Pancreas (tissue), 10 donors: ENCODE measurements around the gene CAMK1D. TPM values are rescaled to one million over a fixed set of nuclear protein-coding genes. Genes with fewer than 3 reads are reported as not detected.

ENCODE experiments used
- ATAC-seq, 4 donors: fragments of 200-7000 bp; cut with Tn5 transposase; one replicate each; pipeline versions ENCODE4 v1.8.0 to v1.9.1; 2020; ENCODE audit warnings: mild to moderate bottlenecking in 4 of 4, moderate library complexity in 4 of 4
- DNase-seq, 6 donors: peaks; one replicate each; pipeline ENCODE4 v3.0.0-alpha.2; 2020
- FAIRE-seq: peaks from 2 replicates; lab custom pipeline; 2012; peaks lifted over from hg19 to GRCh38; lab: Jason Lieb, UNC
- H3K27ac ChIP-seq, 4 donors: fragments of 200-600 bp; sonication (generic); 1 replicate in 3 of 4; 2 replicates in 1 of 4; pipeline versions ENCODE4 v1.5.0 to v1.8.0; 2020
- H3K27me3 ChIP-seq, 4 donors: fragments of 200-600 bp; one replicate each; pipeline ENCODE4 v1.8.0; 2021
- H3K36me3 ChIP-seq, 3 donors: fragments of 200-600 bp; sonication (generic) in 1 of 3; one replicate each; pipeline versions ENCODE4 v1.5.0 to v1.8.0; 2020 to 2021
- H3K4me1 ChIP-seq, 3 donors: fragments of 200-600 bp; one replicate each; pipeline ENCODE4 v1.8.0; 2021
- H3K4me3 ChIP-seq, 4 donors: fragments of 200-600 bp; sonication (generic) in 2 of 4; one replicate each; pipeline versions ENCODE4 v1.5.0 to v1.8.0; 2020 to 2021
- H3K9me3 ChIP-seq, 4 donors: fragments of 200-600 bp; one replicate each; pipeline ENCODE4 v1.8.0; 2021
- CTCF ChIP-seq, 4 donors: fragments of 200-600 bp; sonication (generic) in 3 of 4; IDR thresholded peaks; one replicate each; pipeline versions ENCODE4 v1.5.0 to v1.8.0; 2021; ENCODE audit warnings: antibody characterized with exemption in 4 of 4
- WGBS, 2 donors: extraction: QIAGEN DNeasy Blood & Tissue Kit; methylation state at CpG; one replicate each; pipeline ENCODE4 v1.1.7; 2013; 5-methylcytosine and 5-hydroxymethylcytosine counted together
- intact Hi-C, 3 donors: fragments of 100-400 bp; cut with DNase I; formaldehyde crosslinking; loops; one replicate each; pipeline versions ENCODE4 v1.11.1 to v1.14.2; 2022
- polyA plus RNA-seq, 2 donors: library from polyadenylated mRNA; stranded (reverse); fragments of 200-250 nt; gene quantifications; one replicate each; pipeline ENCODE4 v1.2.3, GENCODE V29; 2013
- total RNA-seq, 6 donors: library from RNA; stranded (reverse); fragmentation: NEBNext Ultra II Directional in 4 of 6; extraction: Animal tissue kit (Norgen Biotek cat#: 25700) in 4 of 6; gene quantifications; one replicate each; pipeline versions ENCODE4 v1.2.1 to v1.2.4, GENCODE V29; 2021 to 2023
- donor health status: healthy with polysubstance abuse.
- donor health status: DM: no; HTN: no; CAD: no; lungs with moderate emphysema.
- donor health status: DM: no; HTN: no; CAD: no.
- donor health status: control.
- donor health status: control.
- donor health status: Bipolar disorder and iron deficiency.
- donor health status: DM: yes; HTN: yes; CAD: no.
- donor health status: DM: no; HTN: no; CAD: no.
- donor health status: DM: no; HTN: no; CAD: no.
- donor health status: DM: yes; HTN: yes; CAD: no.

CAMK1D gene
- total and polyA plus RNA-seq, 8 donors: 2.9 to 30.1 (median 22.7) TPM

GRCh38 chr10:12829831-12830390 is 480.6 kb downstream of the CAMK1D start:
- DNase-seq: no peak
- Histone ChIP-seq H3K4me3 (no peak overlapping the region), H3K27me3 (no peaks in the 10 kb centered on the region), H3K27ac (no peak overlapping the region), H3K36me3 (peaks cover 0 to 4% (median 0%) of the 10 kb centered on the region in 3 donors), H3K9me3 (no peaks in the 10 kb centered on the region), H3K4me1 (no peaks in the 10 kb centered on the region)
- no peak for FAIRE-seq
- no peak for TF ChIP-seq CTCF (IDR thresholded peaks at IDR 0.05)
- intact Hi-C loops: no loop called here
- WGBS, 2 donors: 91% methylated on average over 6 of the region's 6 CpGs
- ATAC-seq: no peak

- intact Hi-C loops: no loop called here
Observed at GRCh38 chr10:12832096-12832495, 482.7 kb downstream of the CAMK1D start.

GRCh38 chr10:12833451-12833850 is 484.1 kb downstream of the CAMK1D start:
- no peak for TF ChIP-seq CTCF (IDR thresholded peaks at IDR 0.05)
- Histone ChIP-seq H3K36me3 (no peaks in the 10 kb centered on the region), H3K9me3 (no peaks in the 10 kb centered on the region), H3K27ac (no peak overlapping the region), H3K4me1 (no peaks in the 10 kb centered on the region), H3K4me3 (no peak overlapping the region), H3K27me3 (no peaks in the 10 kb centered on the region)
- WGBS, 2 donors: 93 to 95% methylated on average over 11 of the region's 11 CpGs
- intact Hi-C loops: no loop called here
- ATAC-seq: no peak
- no peak for DNase-seq
- FAIRE-seq: no peak

More at GRCh38 chr10:12832096-12832495, 482.7 kb downstream of the CAMK1D start:
- WGBS, 2 donors: 66 to 68% methylated on average over 10 of the region's 10 CpGs
- Histone ChIP-seq H3K36me3 (no peaks in the 10 kb centered on the region), H3K9me3 (no peaks in the 10 kb centered on the region), H3K4me3 (no peak overlapping the region), H3K27ac (no peak overlapping the region), H3K27me3 (no peaks in the 10 kb centered on the region), H3K4me1 (no peaks in the 10 kb centered on the region)
- FAIRE-seq (no peak), DNase-seq (peak in 3 of 6 donors; percentile 37 to 52 (median 45)), ATAC-seq (peak; percentile 22 to 96 (median 76))
- TF ChIP-seq CTCF (IDR thresholded peaks at IDR 0.05): no peak

GRCh38 chr10:12834116-12834665 is 484.8 kb downstream of the CAMK1D start:
- Histone ChIP-seq H3K27ac (no peak overlapping the region), H3K4me1 (no peaks in the 10 kb centered on the region), H3K9me3 (no peaks in the 10 kb centered on the region), H3K4me3 (no peak overlapping the region), H3K27me3 (no peaks in the 10 kb centered on the region), H3K36me3 (no peaks in the 10 kb centered on the region)
- no peak for TF ChIP-seq CTCF (IDR thresholded peaks at IDR 0.05)
- FAIRE-seq (no peak), DNase-seq (no peak), ATAC-seq (no peak)
- intact Hi-C loops: no loop called here
- WGBS, 2 donors: 91% methylated on average over 19 of the region's 19 CpGs

- Histone ChIP-seq H3K27ac (no peak overlapping the region), H3K4me3 (no peak overlapping the region), H3K9me3 (no peaks in the 10 kb centered on the region), H3K36me3 (no peaks in the 10 kb centered on the region), H3K4me1 (no peaks in the 10 kb centered on the region), H3K27me3 (no peaks in the 10 kb centered on the region)
- FAIRE-seq: no peak
- TF ChIP-seq CTCF (IDR thresholded peaks at IDR 0.05): no peak
- no peak for ATAC-seq
- DNase-seq: no peak
- intact Hi-C loops: no loop called here
- 77 to 79% methylated on average over 10 of the region's 10 CpGs for WGBS, 2 donors
Observed at GRCh38 chr10:12834721-12835120, 485.4 kb downstream of the CAMK1D start.
